Measurements from ENCODE around the gene TRPV4. TPM values are rescaled to one million over a fixed set of nuclear protein-coding genes. Genes with fewer than 3 reads are reported as not detected.

Gene TRPV4
- total and polyA plus RNA-seq, 9 of the 15 experiments (the other 6 are each of a cell fraction or from before 2014, with no cell fraction given), result 0.13 TPM; not detected in 8

GRCh38 chr12:109807954-109808643 is 25.1 kb downstream of the TRPV4 start:
- Histone ChIP-seq H3K9ac (ENCODE audit: insufficient read depth in 1 of 2, low read depth in 2 of 2, low read length in 2 of 2) (no peak overlapping the region), H3K4me1 (replicated peaks in 1 of 2; ENCODE audit: control insufficient read depth in 2 of 2, insufficient read depth in 2 of 2, low read length in 2 of 2) (no peaks in the 10 kb centered on the region; a peak in 1 of 5 replicates), H3K27me3 (ENCODE audit: control insufficient read depth in 2 of 2, insufficient read depth in 2 of 2, low read length in 2 of 2) (peaks cover 4 to 13% of the 10 kb centered on the region in 2 experiments; a peak in 3 of 5 replicates), H3K4me3 (no peak overlapping the region), H3K4me2 (ENCODE audit: insufficient read depth, low read length) (no peak overlapping the region), H3K9me3 (replicated peaks; ENCODE audit: control insufficient read depth, insufficient read depth, low read depth, low read length) (no peaks in the 10 kb centered on the region), H3K36me3 (ENCODE audit: control insufficient read depth, insufficient read depth, low read length) (no peaks in the 10 kb centered on the region), H3K27ac (ENCODE audit: extremely low read depth, low read depth, low read length) (no peak overlapping the region), H3K79me2 (ENCODE audit: control insufficient read depth, insufficient read depth, low read length) (no peaks in the 10 kb centered on the region), H2AFZ (ENCODE audit: low read depth, low read length) (no peak overlapping the region), H4K20me1 (replicated peaks; ENCODE audit: control insufficient read depth, insufficient read depth, low read length) (peaks cover 9% of the 10 kb centered on the region; the same call in 1 of the 2 replicates), H3K9me1 (ENCODE audit: control insufficient read depth, insufficient read depth, low read length) (no peaks in the 10 kb centered on the region)
- in situ Hi-C loops (cut with MboI), result no loop called here
- ChIA-PET POLR2A (interaction anchor here (0.7 kb wide), 1 partner anchor 13 kb away, joined by 3 read pairs; no protein-coding TSS in a partner anchor), CTCF (ENCODE audit: low intra/inter-chr PET ratio) (interaction anchor here (0.6 kb wide), 1 partner anchor 1146 kb away, joined by 3 read pairs; no protein-coding TSS in a partner anchor)
- no TSS peak for BruUV-seq (replicated peaks)
- intact Hi-C loops (cut with micrococcal nuclease), result loop anchor here (5.0 kb wide), 1 partner anchor 69 kb away; no protein-coding TSS in a partner anchor
- TF ChIP-seq IFI16 (CRISPR knock-in tag; IDR thresholded peaks at IDR 0.05), result no peak
- no peak for TF ChIP-seq POLR2B (IDR thresholded peaks at IDR 0.05; ENCODE audit: low read depth, partially characterized antibody)
- 0 out of 2 replicates have a peak, but pooled peaks have one; percentile 36 for TF ChIP-seq ADNP (tag; IDR thresholded peaks at IDR 0.05)
- TF ChIP-seq POLR2A (conservative IDR thresholded peaks at IDR 0.05), result no peak
- 0 out of 4 replicates have a peak, but pooled peaks of 1 of the 2 experiments have one; percentile 24 for TF ChIP-seq KDM1A (IDR thresholded peaks at IDR 0.05)
- TF ChIP-seq ZNF449 (CRISPR knock-in tag; IDR thresholded peaks at IDR 0.05), result no peak
- TF ChIP-seq ZFX (CRISPR knock-in tag; IDR thresholded peaks at IDR 0.05), result no peak
- 0 out of 2 replicates have a peak, but pooled peaks have one; percentile 19 for TF ChIP-seq SMARCA5 (IDR thresholded peaks at IDR 0.05)
- TF ChIP-seq BCOR (IDR thresholded peaks at IDR 0.05), result peak; percentile 86
- TF ChIP-seq RBM25 (IDR thresholded peaks at IDR 0.05; ENCODE audit: low read depth, low read length, severe bottlenecking), result peak; percentile 56
- peak; percentile 53 for TF ChIP-seq ZFP36 (IDR thresholded peaks at IDR 0.05; ENCODE audit: low read depth, low read length, partially characterized antibody)
- ATAC-seq (no peak), FAIRE-seq (no peak), DNase-seq (ENCODE audit: extremely low read depth in 1 of 4, low spot score in 3 of 4) (no peak)
- WGBS (ENCODE audit: insufficient coverage, low coverage, missing lambda C conversion rate), result 3% methylated on average over 7 of the region's 12 CpGs
